GM21528 (cell line): Measurements from ENCODE around the gene EVPL.

Experiments
- ATAC-seq: cut with Tn5 transposase; IDR thresholded peaks from one replicate; pipeline ENCODE4 v1.9.1; 2021; ENCODE audit warnings: mild to moderate bottlenecking, moderate library complexity; ENCODE audit not compliant: unreplicated experiment, low FRiP score

The EVPL gene

GRCh38 chr17:76019833-76020467, 7.2 kb downstream of the EVPL start:
- ATAC-seq, result no peak

GRCh38 chr17:76018801-76019200, 8.3 kb downstream of the EVPL start:
- no peak for ATAC-seq

- ATAC-seq, result no peak
Measured at GRCh38 chr17:76018340-76018680, 8.8 kb downstream of the EVPL start.

GRCh38 chr17:76017481-76018339, 9.4 kb downstream of the EVPL start:
- ATAC-seq, result no peak

GRCh38 chr17:76014925-76015261, 12.2 kb downstream of the EVPL start:
- ATAC-seq, result no peak

- ATAC-seq, result no peak
Measured at GRCh38 chr17:76014100-76014924, 12.8 kb downstream of the EVPL start.

- no peak for ATAC-seq
Measured at GRCh38 chr17:76013377-76013932, 13.7 kb downstream of the EVPL start.

GRCh38 chr17:76011951-76012350, 15.2 kb downstream of the EVPL start:
- ATAC-seq, result no peak

GRCh38 chr17:76009969-76010661, 17.0 kb downstream of the EVPL start:
- no peak for ATAC-seq

GRCh38 chr17:76009447-76009846, 17.7 kb downstream of the EVPL start:
- no peak for ATAC-seq

- no peak for ATAC-seq
Measured at GRCh38 chr17:76008630-76009425, 18.3 kb downstream of the EVPL start.

GRCh38 chr17:76008208-76008607, 18.9 kb downstream of the EVPL start:
- ATAC-seq, result no peak

GRCh38 chr17:76007850-76008165, 19.3 kb downstream of the EVPL start:
- no peak for ATAC-seq

GRCh38 chr17:76007131-76007849, 19.8 kb downstream of the EVPL start:
- no peak for ATAC-seq

GRCh38 chr17:76005263-76006149, 21.6 kb downstream of the EVPL start:
- no peak for ATAC-seq

- ATAC-seq, result no peak
Measured at GRCh38 chr17:76004750-76005262, 22.3 kb downstream of the EVPL start.

- ATAC-seq, result no peak
Measured at GRCh38 chr17:76003915-76004314, 23.2 kb downstream of the EVPL start.

GRCh38 chr17:76002100-76002499, 25.0 kb downstream of the EVPL start:
- ATAC-seq, result no peak
